Hematopoietic multipotent progenitor cell treated with erythropoietin and hydrocortisone succinate and interleukin-3 and kit ligand, for 6 days (in vitro differentiated cells): ENCODE results near the gene PIEZO1.

Experiments used
- DNase-seq: peaks from one replicate; pipeline ENCODE4 v3.0.0-alpha.2; 2015

The PIEZO1 gene

GRCh38 chr16:88732961-88733294, 52.1 kb downstream of the PIEZO1 start:
- DNase-seq = no peak

GRCh38 chr16:88732172-88732960, 52.7 kb downstream of the PIEZO1 start:
- DNase-seq = peak; percentile 22

- DNase-seq = peak; percentile 39
Measured at GRCh38 chr16:88731699-88732098, 53.3 kb downstream of the PIEZO1 start.

GRCh38 chr16:88730632-88731607, 54.1 kb downstream of the PIEZO1 start:
- no peak for DNase-seq

- no peak for DNase-seq
Measured at GRCh38 chr16:88727871-88728270, 57.1 kb downstream of the PIEZO1 start.

- no peak for DNase-seq
Measured at GRCh38 chr16:88726981-88727380, 58.0 kb downstream of the PIEZO1 start.

GRCh38 chr16:88726408-88726749, 58.6 kb downstream of the PIEZO1 start:
- no peak for DNase-seq

- DNase-seq = no peak
Measured at GRCh38 chr16:88725609-88726407, 59.2 kb downstream of the PIEZO1 start.

GRCh38 chr16:88724855-88725555, 60.0 kb downstream of the PIEZO1 start:
- no peak for DNase-seq

GRCh38 chr16:88723911-88724310, 61.1 kb downstream of the PIEZO1 start:
- DNase-seq = no peak

- no peak for DNase-seq
Measured at GRCh38 chr16:88723507-88723887, 61.5 kb downstream of the PIEZO1 start.

- no peak for DNase-seq
Measured at GRCh38 chr16:88722784-88723506, 62.1 kb downstream of the PIEZO1 start.

GRCh38 chr16:88721815-88722755, 62.9 kb downstream of the PIEZO1 start:
- DNase-seq = no peak

GRCh38 chr16:88721236-88721635, 63.8 kb downstream of the PIEZO1 start:
- DNase-seq = no peak

- DNase-seq = no peak
Measured at GRCh38 chr16:88720396-88720970, 64.5 kb downstream of the PIEZO1 start.

GRCh38 chr16:88719933-88720296, 65.1 kb downstream of the PIEZO1 start:
- DNase-seq = no peak

GRCh38 chr16:88719267-88719932, 65.6 kb downstream of the PIEZO1 start:
- no peak for DNase-seq

- DNase-seq = no peak
Measured at GRCh38 chr16:88718178-88718577, 66.8 kb downstream of the PIEZO1 start.

GRCh38 chr16:88716601-88717001, 68.4 kb downstream of the PIEZO1 start:
- no peak for DNase-seq

- DNase-seq = no peak
Measured at GRCh38 chr16:88716201-88716600, 68.8 kb downstream of the PIEZO1 start.
